SK-N-SH (cell line): ENCODE measurements around the gene PPA2. TPM values are rescaled to one million over a fixed set of nuclear protein-coding genes. Genes with fewer than 3 reads are reported as not detected.

Source experiments
- CTCF ChIA-PET: fragments of 300-600, 350-600 bp; formaldehyde crosslinking; extraction: SDS; loops from one replicate; lab custom pipeline; 2021; lab: Yijun Ruan, JAX
- POLR2A ChIA-PET: fragments of 350-600 bp; sonication (Branson Sonifier 250); formaldehyde crosslinking; extraction: SDS; loops from one replicate; lab custom pipeline; 2020; ENCODE audit warnings: antibody characterized with exemption, inconsistent platforms; lab: Yijun Ruan, JAX
- DNase-seq: peaks from one replicate; pipeline ENCODE4 v3.0.0; 2012
- H2AFZ ChIP-seq: fragments of 200-600 bp; sonication (generic); 2 replicates; pipeline ENCODE4 v1.8.1; 2016; ENCODE audit warnings: antibody characterized with exemption, mild to moderate bottlenecking, low read depth
- H3F3A ChIP-seq: fragments of 200-600 bp; sonication (generic); replicated peaks from 2 replicates; pipeline ENCODE3; 2016; ENCODE audit warnings: antibody characterized with exemption, mild to moderate bottlenecking; ENCODE audit not compliant: insufficient read depth
- H3K27ac ChIP-seq, 2 experiments: fragments of 200-500 bp in 1 of 2; fragments of 200-600 bp in 1 of 2; sonication (Bioruptor generic) in 1 of 2; sonication (generic), shearing (Covaris generic) in 1 of 2; 2 replicates each; pipeline versions ENCODE4 v1.5.1 to v1.6.1; 2014 to 2016; ENCODE audit warnings: low read depth in 2 of 2, inconsistent platforms in 1 of 2, low read length in 1 of 2, mild to moderate bottlenecking in 1 of 2, mixed read lengths in 1 of 2
- H3K27me3 ChIP-seq: fragments of 200-600 bp; sonication (generic), shearing (Covaris generic); 2 replicates; pipeline ENCODE4 v1.6.1; 2016; ENCODE audit warnings: mixed run types; ENCODE audit not compliant: insufficient read depth
- H3K36me3 ChIP-seq, 2 experiments: fragments of 200-500 bp in 1 of 2; fragments of 200-600 bp in 1 of 2; sonication (Bioruptor generic) in 1 of 2; sonication (generic) in 1 of 2; replicated peaks in 1 of 2; 2 replicates each; pipeline versions ENCODE3 to v1.5.1; 2014 to 2016; ENCODE audit warnings: low read length in 1 of 2, mild to moderate bottlenecking in 1 of 2; ENCODE audit not compliant: insufficient read depth in 2 of 2, control insufficient read depth in 1 of 2
- H3K4me1 ChIP-seq, 2 experiments: fragments of 200-500 bp in 1 of 2; fragments of 200-600 bp in 1 of 2; sonication (Bioruptor generic) in 1 of 2; sonication (generic), shearing (Covaris generic) in 1 of 2; 2 replicates each; pipeline versions ENCODE4 v1.5.1 to v1.6.1; 2014 to 2016; ENCODE audit warnings: low read depth in 1 of 2, low read length in 1 of 2, mixed run types in 1 of 2; ENCODE audit not compliant: insufficient read depth in 2 of 2, control insufficient read depth in 1 of 2
- H3K4me2 ChIP-seq: fragments of 200-600 bp; sonication (generic), shearing (Covaris generic); 2 replicates; pipeline ENCODE4 v1.6.1; 2017; ENCODE audit warnings: mixed run types
- H3K4me3 ChIP-seq, 2 experiments: fragments of 200-500 bp in 1 of 2; fragments of 200-600 bp in 1 of 2; sonication (Bioruptor generic) in 1 of 2; sonication (generic), shearing (Covaris generic) in 1 of 2; 2 replicates each; pipeline versions ENCODE4 v1.5.1 to v1.8.1; 2014 to 2016; ENCODE audit warnings: low read depth in 2 of 2, inconsistent platforms in 1 of 2, low read length in 1 of 2, mild to moderate bottlenecking in 1 of 2, mixed read lengths in 1 of 2, moderate library complexity in 1 of 2
- H3K79me2 ChIP-seq: fragments of 200-600 bp; sonication (generic); 2 replicates; pipeline ENCODE4 v1.8.1; 2017; ENCODE audit warnings: mild to moderate bottlenecking; ENCODE audit not compliant: insufficient read depth
- H3K9ac ChIP-seq: fragments of 200-600 bp; sonication (generic); 2 replicates; pipeline ENCODE4 v1.6.1; 2017; ENCODE audit warnings: mixed run types
- H3K9me2 ChIP-seq: fragments of 200-600 bp; sonication (generic); 2 replicates; pipeline ENCODE4 v1.6.1; 2017; ENCODE audit warnings: mixed run types
- H3K9me3 ChIP-seq: fragments of 200-600 bp; sonication (generic); 2 replicates; pipeline ENCODE4 v1.6.1; 2017; ENCODE audit warnings: mixed run types, mild to moderate bottlenecking, moderate library complexity
- H4K20me1 ChIP-seq: fragments of 200-600 bp; sonication (generic); 2 replicates; pipeline ENCODE4 v1.6.1; 2017; ENCODE audit warnings: mild to moderate bottlenecking, mixed run types; ENCODE audit not compliant: insufficient read depth
- CTCF ChIP-seq: fragments of 200-600 bp; sonication (generic); IDR thresholded peaks from 2 replicates; pipeline ENCODE4 v1.6.1; 2017; ENCODE audit warnings: antibody characterized with exemption, mild to moderate bottlenecking, moderate library complexity
- EZH2phosphoT487 ChIP-seq: fragments of 200-600 bp; sonication (generic); IDR thresholded peaks from 2 replicates; pipeline ENCODE4 v1.6.1; 2017; ENCODE audit warnings: low read depth, mixed run types, mild to moderate bottlenecking, antibody characterized with exemption, moderate library complexity, borderline replicate concordance
- FOXJ3 ChIP-seq: sonication (generic); formaldehyde crosslinking; IDR thresholded peaks from 2 replicates; pipeline ENCODE4 v1.5.1; 2020; ENCODE audit warnings: mild to moderate bottlenecking, missing genetic modification reagents
- FOXM1 ChIP-seq: IDR thresholded peaks from 2 replicates; pipeline ENCODE4 v1.4.0; 2012; ENCODE audit warnings: low read depth, mild to moderate bottlenecking
- GABPA ChIP-seq: IDR thresholded peaks from 2 replicates; pipeline ENCODE4 v1.4.0; 2012; ENCODE audit warnings: low read depth, mild to moderate bottlenecking
- MEF2A ChIP-seq: IDR thresholded peaks from 2 replicates; pipeline ENCODE4 v1.4.0; 2012; ENCODE audit warnings: low read depth, borderline replicate concordance
- PBX3 ChIP-seq: IDR thresholded peaks from 2 replicates; pipeline ENCODE4; 2012
- POLR2AphosphoS5 ChIP-seq: IDR thresholded peaks from 2 replicates; pipeline ENCODE4 v1.6.1; 2012; ENCODE audit warnings: low read depth, low read length
- RFX5 ChIP-seq: IDR thresholded peaks from 2 replicates; pipeline ENCODE4 v1.6.1; 2012; ENCODE audit warnings: mild to moderate bottlenecking, improper control_type of control experiment, low read length
- RXRA ChIP-seq: IDR thresholded peaks from 2 replicates; pipeline ENCODE4 v1.4.0; 2012; ENCODE audit warnings: low read depth, mild to moderate bottlenecking, borderline replicate concordance
- SMC3 ChIP-seq: IDR thresholded peaks from 2 replicates; pipeline ENCODE4 v1.6.1; 2012; ENCODE audit warnings: low read depth, low read length, improper control_type of control experiment
- TEAD4 ChIP-seq: IDR thresholded peaks from 2 replicates; pipeline ENCODE4 v1.4.0; 2012; ENCODE audit warnings: mild to moderate bottlenecking, borderline replicate concordance; ENCODE audit not compliant: insufficient read depth
- USF1 ChIP-seq: IDR thresholded peaks from 2 replicates; pipeline ENCODE4 v1.4.0; 2012; ENCODE audit warnings: low read depth, borderline replicate concordance
- YY1 ChIP-seq: IDR thresholded peaks from 2 replicates; pipeline ENCODE4 v1.4.0; 2012; ENCODE audit warnings: low read depth, mild to moderate bottlenecking
- ZBTB33 ChIP-seq: IDR thresholded peaks from 2 replicates; pipeline ENCODE4 v1.4.0; 2012; ENCODE audit warnings: low read depth, borderline replicate concordance
- WGBS: methylation state at CpG from one replicate; pipeline ENCODE4 v1.1.6; 2017; ENCODE audit warnings: low lambda C conversion rate; 5-methylcytosine and 5-hydroxymethylcytosine counted together
- polyA plus RNA-seq, 3 experiments: library from polyadenylated mRNA; depleted of rRNA; stranded (reverse); fragments of >200 nt; gene quantifications; 2 replicates each; pipeline ENCODE4 v1.2.3, GENCODE V29; 2012

The PPA2 gene
- polyA plus RNA-seq, 1 of the 3 experiments (the other 2 are of a cell fraction) = 57.8 TPM

- Histone ChIP-seq H3K27ac (no peak overlapping the region), H3K36me3 (peaks cover 22 to 32% of the 10 kb centered on the region in 2 experiments), H3K79me2 (peaks cover 12% of the 10 kb centered on the region), H2AFZ (no peak overlapping the region), H4K20me1 (no peaks in the 10 kb centered on the region), H3K4me2 (no peak overlapping the region), H3F3A (no peaks in the 10 kb centered on the region), H3K9me2 (no peaks in the 10 kb centered on the region), H3K27me3 (no peaks in the 10 kb centered on the region), H3K9me3 (no peaks in the 10 kb centered on the region), H3K4me3 (no peak overlapping the region), H3K9ac (no peak overlapping the region), H3K4me1 (no peaks in the 10 kb centered on the region)
- 97% methylated on average over 4 of the region's 4 CpGs for WGBS
- DNase-seq = no peak
- ChIA-PET POLR2A (no interaction called here), CTCF (no interaction called here)
- TF ChIP-seq FOXJ3 (CRISPR knock-in tag) = no peak
- no peak for TF ChIP-seq MEF2A
- no peak for TF ChIP-seq CTCF
- TF ChIP-seq RXRA = no peak
- TF ChIP-seq TEAD4 = no peak
- no peak for TF ChIP-seq GABPA
- TF ChIP-seq YY1 = no peak
- no peak for TF ChIP-seq USF1
- no peak for TF ChIP-seq POLR2AphosphoS5
- no peak for TF ChIP-seq SMC3
- no peak for TF ChIP-seq RFX5
- TF ChIP-seq EZH2phosphoT487 = no peak
- no peak for TF ChIP-seq FOXM1
- no peak for TF ChIP-seq PBX3
- TF ChIP-seq ZBTB33 = no peak
Measured at GRCh38 chr4:105455182-105455581, 18.7 kb downstream of the PPA2 start.
